Measurements from ENCODE around the gene IL4. TPM values are rescaled to one million over a fixed set of nuclear protein-coding genes. Genes with fewer than 3 reads are reported as not detected.

The IL4 gene
- total RNA-seq, 3 donors from 2014 or later (not counting 1 experiment from before 2014, with no cell fraction given): 8.1 TPM; not detected in 2

GRCh38 chr5:132639706-132640130, 34.1 kb upstream of the IL4 start:
- Mint-ChIP-seq H3K36me3 (peaks cover 8% of the 10 kb centered on the region), H3K27ac (no peak overlapping the region), H3K9me3 (no peaks in the 10 kb centered on the region), H3K4me1 (peaks cover 0 to 5% of the 10 kb centered on the region in 2 donors), H3K27me3 (ENCODE audit: low read depth in 2 of 2) (no peaks in the 10 kb centered on the region), H3K4me3 (no peak overlapping the region)
- no peaks in the 10 kb centered on the region for H3K9me3 ChIP-seq (ENCODE audit: control insufficient read depth, insufficient read depth, low read length)
- TF ChIP-seq CTCF (IDR thresholded peaks at IDR 0.05): no peak
- no peaks in the 10 kb centered on the region for H3K27me3 ChIP-seq (ENCODE audit: control insufficient read depth, insufficient read depth, low read length)
- no peaks in the 10 kb centered on the region for H3K4me1 ChIP-seq (ENCODE audit: control insufficient read depth, insufficient read depth, low read length)
- no peak overlapping the region for H3K4me3 ChIP-seq (ENCODE audit: low read length)
- DNase-seq (no peak), ATAC-seq (no peak)
- intact Hi-C loops (cut with micrococcal nuclease): no loop called here
- 25% methylated on average over 1 of the region's 2 CpGs for WGBS (ENCODE audit: insufficient coverage)
- no peak overlapping the region for H3K27ac ChIP-seq (ENCODE audit: low read length)
- peaks cover 53% of the 10 kb centered on the region for H3K36me3 ChIP-seq (ENCODE audit: control insufficient read depth, insufficient read depth, low read length)

DNA sequence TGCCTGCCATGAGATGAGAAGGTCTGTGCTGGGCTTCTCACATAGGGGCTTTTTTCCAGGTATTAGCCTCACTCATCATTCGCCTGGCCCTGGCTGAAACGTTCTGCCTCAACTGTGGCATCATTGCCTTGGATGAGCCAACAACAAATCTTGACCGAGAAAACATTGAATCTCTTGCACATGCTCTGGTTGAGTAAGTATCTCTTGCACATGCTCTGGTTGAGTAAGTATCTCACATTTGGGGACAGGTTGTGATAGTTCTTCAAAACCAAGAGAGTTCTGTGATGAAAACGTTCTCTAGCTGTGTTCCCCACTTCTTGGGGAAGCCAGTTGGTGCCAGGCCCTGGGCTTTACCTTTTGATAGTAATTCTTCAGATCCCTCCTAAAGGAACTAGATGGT, 33.2 kb upstream of the IL4 start:
- no peak overlapping the region for H3K4me3 ChIP-seq (ENCODE audit: low read length)
- DNase-seq: no peak
- TF ChIP-seq CTCF (IDR thresholded peaks at IDR 0.05): no peak
- Mint-ChIP-seq H3K9me3 (no peaks in the 10 kb centered on the region), H3K36me3 (peaks cover 8% of the 10 kb centered on the region), H3K27ac (no peak overlapping the region), H3K4me1 (peaks cover 0 to under 1% of the 10 kb centered on the region in 2 donors), H3K27me3 (ENCODE audit: low read depth in 2 of 2) (no peaks in the 10 kb centered on the region), H3K4me3 (no peak overlapping the region)
- peaks cover 48% of the 10 kb centered on the region for H3K36me3 ChIP-seq (ENCODE audit: control insufficient read depth, insufficient read depth, low read length)
- WGBS (ENCODE audit: insufficient coverage): 76% methylated on average over 4 of the region's 4 CpGs
- H3K27me3 ChIP-seq (ENCODE audit: control insufficient read depth, insufficient read depth, low read length): no peaks in the 10 kb centered on the region
- H3K9me3 ChIP-seq (ENCODE audit: control insufficient read depth, insufficient read depth, low read length): no peaks in the 10 kb centered on the region
- ATAC-seq: no peak
- intact Hi-C loops (cut with micrococcal nuclease): no loop called here
- no peak overlapping the region for H3K27ac ChIP-seq (ENCODE audit: low read length)
- no peaks in the 10 kb centered on the region for H3K4me1 ChIP-seq (ENCODE audit: control insufficient read depth, insufficient read depth, low read length)

DNA sequence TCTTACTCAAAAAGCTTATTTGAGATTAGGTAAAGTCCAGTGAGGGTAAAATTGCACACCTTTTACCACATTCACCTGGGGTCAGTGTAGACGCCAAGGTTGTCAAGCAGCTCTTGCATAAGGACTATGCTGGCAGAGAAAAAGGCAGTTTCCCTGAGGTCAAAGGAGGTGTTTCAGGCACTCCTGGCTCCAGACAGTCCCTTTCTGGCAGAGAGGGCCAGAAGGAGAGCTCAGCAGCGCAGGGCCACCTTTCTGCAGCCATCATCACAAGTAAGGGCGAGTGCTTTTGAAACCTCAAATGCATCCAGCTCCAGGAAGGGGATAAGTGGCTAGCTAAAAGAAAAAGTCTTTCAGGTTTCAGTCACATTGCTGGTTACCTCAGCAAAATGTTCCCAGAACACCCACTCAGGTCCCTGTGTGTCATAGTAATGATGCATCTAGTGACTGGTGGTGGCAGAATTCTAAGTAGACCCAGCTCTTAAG, 32.5 kb upstream of the IL4 start:
- Histone ChIP-seq H3K27me3 (ENCODE audit: control insufficient read depth, insufficient read depth, low read length) (no peaks in the 10 kb centered on the region), H3K9me3 (ENCODE audit: control insufficient read depth, insufficient read depth, low read length) (no peaks in the 10 kb centered on the region), H3K27ac (ENCODE audit: low read length) (no peak overlapping the region), H3K36me3 (ENCODE audit: control insufficient read depth, insufficient read depth, low read length) (peaks cover 45% of the 10 kb centered on the region), H3K4me1 (ENCODE audit: control insufficient read depth, insufficient read depth, low read length) (no peaks in the 10 kb centered on the region), H3K4me3 (ENCODE audit: low read length) (no peak overlapping the region)
- Mint-ChIP-seq H3K9me3 (no peaks in the 10 kb centered on the region), H3K27ac (no peak overlapping the region), H3K27me3 (ENCODE audit: low read depth in 2 of 2) (no peaks in the 10 kb centered on the region), H3K4me1 (no peaks in the 10 kb centered on the region), H3K4me3 (no peak overlapping the region), H3K36me3 (peaks cover 8% of the 10 kb centered on the region)
- no peak for TF ChIP-seq CTCF (IDR thresholded peaks at IDR 0.05)
- ATAC-seq (no peak), DNase-seq (no peak)
- intact Hi-C loops (cut with micrococcal nuclease): no loop called here
- WGBS (ENCODE audit: insufficient coverage): 93% methylated on average over 3 of the region's 3 CpGs

DNA sequence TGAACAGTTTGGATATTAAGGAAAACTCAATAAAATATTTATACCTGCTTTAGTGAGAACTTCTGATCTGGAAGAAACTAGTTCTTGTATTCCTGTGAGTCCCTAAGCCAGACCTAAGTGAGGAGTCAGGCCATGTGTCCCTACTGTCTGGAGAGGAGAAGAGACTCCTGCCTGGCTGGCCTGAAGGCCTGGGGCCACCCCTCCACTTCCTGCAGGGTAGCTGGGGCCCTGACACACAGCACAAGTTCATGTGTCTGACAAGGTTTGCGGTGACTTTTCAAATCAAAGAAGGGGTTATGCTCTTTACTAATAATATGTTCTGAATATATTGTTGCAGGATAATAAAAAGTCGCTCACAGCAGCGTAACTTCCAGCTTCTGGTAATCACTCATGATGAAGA, 31.9 kb upstream of the IL4 start:
- no peak for TF ChIP-seq CTCF (IDR thresholded peaks at IDR 0.05)
- H3K4me3 Mint-ChIP-seq: no peak overlapping the region
- Histone ChIP-seq H3K36me3 (ENCODE audit: control insufficient read depth, insufficient read depth, low read length) (peaks cover 43% of the 10 kb centered on the region), H3K4me1 (ENCODE audit: control insufficient read depth, insufficient read depth, low read length) (no peaks in the 10 kb centered on the region), H3K27me3 (ENCODE audit: control insufficient read depth, insufficient read depth, low read length) (no peaks in the 10 kb centered on the region), H3K4me3 (ENCODE audit: low read length) (no peak overlapping the region), H3K9me3 (ENCODE audit: control insufficient read depth, insufficient read depth, low read length) (no peaks in the 10 kb centered on the region), H3K27ac (ENCODE audit: low read length) (no peak overlapping the region)
- ATAC-seq (no peak), DNase-seq (no peak)
- H3K27me3 Mint-ChIP-seq (ENCODE audit: low read depth in 2 of 2): no peaks in the 10 kb centered on the region
- intact Hi-C loops (cut with micrococcal nuclease): no loop called here
- no peak overlapping the region for H3K27ac Mint-ChIP-seq
- peaks cover 8% of the 10 kb centered on the region for H3K36me3 Mint-ChIP-seq
- WGBS (ENCODE audit: insufficient coverage): 97% methylated on average over 3 of the region's 3 CpGs
- no peaks in the 10 kb centered on the region for H3K4me1 Mint-ChIP-seq
- H3K9me3 Mint-ChIP-seq: no peaks in the 10 kb centered on the region
